Rectal smooth muscle tissue (tissue), 1 donor: ENCODE measurements around the gene S100A3.
"Not testable (repeated sequence)": the region's sequence is repeated elsewhere in the genome, so short reads cannot be mapped to it uniquely, and the experiment has no call there.

Experiments used
- H3K27ac ChIP-seq: one replicate; pipeline ENCODE4 v1.7.0; 2013; ENCODE audit warnings: low read depth, low read length, inconsistent platforms
- H3K27me3 ChIP-seq: one replicate; pipeline ENCODE4 v1.7.0; 2013; ENCODE audit warnings: low read length; ENCODE audit not compliant: control insufficient read depth, insufficient read depth
- H3K36me3 ChIP-seq: one replicate; pipeline ENCODE4 v1.7.0; 2013; ENCODE audit warnings: low read length; ENCODE audit not compliant: control insufficient read depth, insufficient read depth
- H3K4me1 ChIP-seq: one replicate; pipeline ENCODE4 v1.7.0; 2013; ENCODE audit warnings: low read length; ENCODE audit not compliant: control insufficient read depth, insufficient read depth
- H3K4me3 ChIP-seq: one replicate; pipeline ENCODE4 v1.7.0; 2013; ENCODE audit warnings: low read length
- H3K9ac ChIP-seq: one replicate; pipeline ENCODE4 v1.7.0; 2013; ENCODE audit warnings: low read length

Gene S100A3

DNA sequence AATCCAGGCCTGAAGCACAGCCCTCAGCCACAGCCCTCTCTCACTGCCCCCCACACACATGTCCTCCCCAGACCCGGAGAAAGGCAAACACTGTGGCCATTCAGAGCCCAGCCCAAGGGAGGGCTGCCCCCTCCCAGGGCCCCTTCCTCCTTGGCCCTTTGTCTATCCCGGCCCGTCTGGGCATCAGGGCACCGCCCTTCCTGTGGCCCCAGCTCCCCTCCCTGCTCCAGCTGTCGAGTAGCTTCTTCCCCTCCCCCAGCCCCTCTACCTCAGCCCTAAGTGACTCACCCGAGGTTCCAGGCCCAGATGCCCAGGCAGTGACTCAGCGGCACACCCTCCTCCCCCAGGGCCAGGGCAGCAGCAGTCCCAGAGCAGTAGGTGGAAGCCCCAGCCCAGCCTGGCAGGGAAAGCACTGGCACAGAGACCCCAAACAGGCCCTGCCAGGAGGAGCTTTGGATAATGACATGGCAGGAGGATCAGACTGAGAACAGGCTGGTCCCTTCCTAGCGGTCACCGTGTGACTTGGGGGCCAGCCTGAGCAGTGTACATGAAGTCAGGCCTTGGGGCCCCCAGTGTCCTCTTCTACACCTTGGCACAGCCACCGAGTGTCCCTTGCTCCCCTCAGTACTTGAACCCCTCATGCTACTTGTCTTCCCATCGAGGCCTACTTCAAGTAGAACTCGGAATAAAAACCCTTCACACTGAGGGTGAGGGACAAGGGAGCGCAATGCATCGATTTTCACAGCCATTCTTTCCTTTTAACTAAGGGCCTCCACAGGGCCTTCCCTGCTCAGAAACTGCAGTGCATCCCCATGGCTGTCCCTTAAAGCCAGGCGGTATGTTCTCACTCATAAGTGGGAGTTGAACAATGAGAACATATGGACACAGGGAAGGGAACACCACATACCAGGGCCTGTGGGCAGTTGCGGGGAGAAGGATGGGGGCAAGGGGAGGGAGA lies 17.6 kb upstream of the S100A3 start:
- H3K36me3 ChIP-seq = no peaks in the 10 kb centered on the region
- H3K27ac ChIP-seq = peak overlapping the region; percentile 89
- no peaks in the 10 kb centered on the region for H3K27me3 ChIP-seq
- H3K9ac ChIP-seq = peak overlapping the region; percentile 24
- no peak overlapping the region for H3K4me3 ChIP-seq
- H3K4me1 ChIP-seq = peaks cover 31% of the 10 kb centered on the region

DNA sequence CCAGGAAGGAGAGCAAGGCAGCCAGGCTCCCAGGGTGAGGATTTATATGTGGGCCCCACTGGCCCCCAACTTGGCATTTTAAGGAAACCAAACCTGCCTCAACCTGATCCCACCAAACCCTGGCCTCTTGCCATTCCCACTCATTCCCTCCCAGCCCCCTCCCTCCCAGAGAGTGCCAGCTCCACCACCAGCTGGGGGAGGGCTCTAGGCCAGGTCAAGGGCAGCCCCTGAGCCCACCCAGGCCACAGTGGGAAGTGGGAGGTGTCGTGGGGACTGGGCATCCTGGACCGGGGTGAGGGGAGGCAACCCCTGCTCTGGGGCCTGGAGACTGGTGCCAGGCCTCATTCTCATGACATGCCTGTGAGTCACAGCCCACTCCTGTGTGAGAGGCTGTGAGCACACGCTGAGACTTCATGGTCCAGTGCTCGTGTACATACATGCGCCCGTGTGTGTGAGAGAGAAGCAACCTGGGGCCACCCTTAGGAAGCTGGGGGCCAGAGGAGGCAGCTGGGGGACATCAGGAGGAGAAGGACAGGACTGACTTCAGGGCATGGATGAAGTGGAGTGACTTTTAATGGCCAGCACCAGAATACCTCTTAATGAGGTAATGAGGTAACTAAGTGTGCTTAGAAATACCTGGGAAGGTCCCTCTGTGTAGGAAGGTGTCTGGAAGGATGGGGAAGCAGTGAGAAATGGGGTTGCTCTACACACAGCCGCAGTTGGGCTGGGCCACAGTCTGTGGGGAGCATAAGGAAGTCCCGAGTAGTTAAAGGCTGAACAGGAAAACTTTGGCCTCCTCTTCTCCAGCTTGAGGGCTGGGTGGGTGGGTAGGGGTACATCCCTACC lies 16.7 kb upstream of the S100A3 start, which contains the start of gene S100A2:
Gene S100A2 (minus strand): TSS at position 316 of the 846 bp plus-strand sequence. CDS start 1,967 bp downstream, outside the sequence.
- no peak within 1 kb of the TSS for H3K9ac ChIP-seq
- H3K36me3 ChIP-seq = no peaks in the 10 kb centered on the region
- H3K4me1 ChIP-seq = peaks cover 31% of the 10 kb centered on the region
- H3K4me3 ChIP-seq = no peak within 1 kb of the TSS
- peak within 1 kb of the TSS; percentile 89 for H3K27ac ChIP-seq
- H3K27me3 ChIP-seq = no peaks in the 10 kb centered on the region

DNA sequence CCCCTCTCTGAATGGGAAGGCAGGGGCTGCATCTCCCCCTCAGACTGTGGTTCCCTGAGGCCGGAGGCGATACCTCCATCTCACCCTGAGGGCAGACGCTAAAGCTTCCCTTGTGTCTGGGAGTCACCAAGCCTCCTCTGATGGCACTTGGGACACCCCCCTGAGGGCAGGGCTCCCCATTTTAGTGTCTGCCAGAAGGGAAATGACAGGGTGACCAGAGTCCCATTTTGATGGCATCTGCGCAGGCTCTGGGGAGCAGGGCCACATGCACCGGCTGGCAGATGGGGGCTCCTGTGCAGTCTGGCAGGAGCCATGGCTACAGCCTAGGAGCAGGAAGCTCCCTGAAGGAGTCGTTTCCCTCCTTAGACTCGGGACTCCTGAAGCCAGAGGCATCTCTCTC lies 14.9 kb upstream of the S100A3 start:
- H3K4me3 ChIP-seq = no peak overlapping the region
- H3K27ac ChIP-seq = no peak overlapping the region
- no peaks in the 10 kb centered on the region for H3K36me3 ChIP-seq
- no peak overlapping the region for H3K9ac ChIP-seq
- H3K4me1 ChIP-seq = peaks cover 31% of the 10 kb centered on the region
- H3K27me3 ChIP-seq = no peaks in the 10 kb centered on the region

DNA sequence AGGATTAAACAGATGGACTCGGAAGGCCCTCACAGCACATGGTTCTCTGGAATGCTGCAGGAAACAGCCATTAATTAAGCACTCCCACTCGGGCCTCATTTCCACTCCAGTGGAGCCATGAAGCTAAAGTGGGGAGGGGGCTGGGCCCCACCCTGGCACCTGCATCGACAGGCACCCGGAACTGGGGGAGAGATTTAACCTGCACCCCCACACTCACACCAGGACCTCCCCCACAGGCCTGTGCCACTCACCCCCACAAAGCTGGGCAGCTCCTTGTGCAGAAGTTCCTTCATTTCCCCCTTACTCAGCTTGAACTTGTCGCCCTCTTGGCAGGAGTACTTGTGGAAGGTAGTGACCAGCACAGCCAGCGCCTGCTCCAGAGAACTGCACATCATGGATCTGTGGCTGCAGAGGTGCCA lies 14.4 kb upstream of the S100A3 start:
- no peaks in the 10 kb centered on the region for H3K36me3 ChIP-seq
- no peak overlapping the region for H3K4me3 ChIP-seq
- H3K9ac ChIP-seq = no peak overlapping the region
- no peak overlapping the region for H3K27ac ChIP-seq
- peaks cover 27% of the 10 kb centered on the region for H3K4me1 ChIP-seq
- H3K27me3 ChIP-seq = no peaks in the 10 kb centered on the region

DNA sequence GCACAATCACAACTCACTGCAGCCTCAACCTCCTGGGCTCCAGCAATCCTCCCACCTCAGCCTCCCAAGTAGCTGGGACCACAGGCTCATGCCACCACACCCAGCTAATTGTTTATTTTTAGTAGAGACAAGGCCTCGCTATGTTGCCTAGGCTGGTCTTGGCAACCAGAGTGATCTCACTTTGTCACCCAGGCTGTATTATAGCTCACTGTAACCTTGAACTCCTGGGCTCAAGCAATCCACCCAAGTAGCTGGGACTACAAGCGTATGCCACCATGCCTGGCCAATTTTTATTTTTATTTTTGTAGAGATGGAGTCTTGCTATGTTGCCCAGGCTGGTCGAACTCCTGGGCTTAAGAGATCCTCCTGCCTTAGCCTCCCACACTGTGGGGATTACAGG lies 13.0 kb upstream of the S100A3 start:
- peaks cover 17% of the 10 kb centered on the region for H3K4me1 ChIP-seq
- not testable (repeated sequence) for H3K27me3 ChIP-seq, H3K36me3 ChIP-seq, H3K4me3 ChIP-seq, H3K9ac ChIP-seq, H3K27ac ChIP-seq

DNA sequence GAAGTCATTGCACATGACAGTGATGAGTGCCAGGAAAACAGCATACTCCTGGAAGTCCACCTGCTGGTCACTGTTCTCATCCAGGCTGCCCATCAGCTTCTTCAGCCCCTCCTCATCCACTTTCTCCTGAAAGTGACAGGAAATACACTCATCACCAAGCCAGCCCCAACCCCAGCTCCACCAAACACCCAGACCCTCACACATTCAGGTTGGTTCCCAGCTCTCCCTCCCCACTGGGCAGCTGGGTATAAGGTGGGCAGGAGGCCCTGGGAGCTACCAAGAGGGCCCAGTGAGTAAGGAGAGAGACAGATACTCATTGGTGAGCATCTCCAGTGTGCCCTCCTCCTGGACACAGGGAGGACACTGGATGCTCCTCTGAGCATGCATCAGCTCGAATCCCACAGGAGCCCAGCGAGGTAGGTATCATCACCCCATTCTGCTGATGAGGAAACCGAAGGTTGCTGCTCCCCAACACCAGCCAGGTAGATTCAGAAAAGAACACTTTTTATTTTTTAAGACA lies 12.5 kb upstream of the S100A3 start:
- Histone ChIP-seq H3K4me3 (no peak overlapping the region), H3K27ac (no peak overlapping the region)

DNA sequence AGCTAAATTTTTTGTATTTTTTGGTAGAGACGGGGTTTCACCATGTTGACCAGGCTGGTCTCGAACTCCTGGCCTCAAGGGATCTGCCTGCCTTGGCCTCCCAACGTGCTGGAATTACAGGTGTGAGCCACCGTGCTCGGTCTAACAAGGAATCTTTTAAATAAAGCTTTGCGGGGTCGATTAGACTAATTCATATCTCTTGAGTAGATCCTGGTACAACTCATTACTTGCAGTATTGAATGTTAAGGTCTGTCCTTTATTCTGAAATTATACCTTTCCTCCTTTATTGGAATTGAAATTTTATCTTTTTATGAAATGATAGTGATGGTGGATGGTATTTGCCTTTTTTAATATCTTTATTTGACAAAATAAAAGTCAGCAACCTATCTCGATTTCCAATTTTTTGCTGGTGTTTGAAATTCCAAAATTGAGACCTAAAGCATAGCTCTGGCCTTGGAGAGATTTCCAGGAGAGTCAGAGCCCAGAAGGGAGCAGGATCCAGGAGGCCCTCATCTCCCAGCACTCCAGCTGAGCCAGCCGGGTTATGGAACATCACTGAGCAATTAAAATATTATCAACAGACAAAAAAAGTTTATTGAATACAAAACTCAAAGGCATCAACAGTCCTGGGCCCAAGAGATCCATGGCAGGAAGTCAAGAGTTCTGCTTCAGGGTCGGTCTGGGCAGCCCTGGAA lies 11.9 kb upstream of the S100A3 start:
- no peak overlapping the region for H3K9ac ChIP-seq
- no peak overlapping the region for H3K27ac ChIP-seq
- H3K4me3 ChIP-seq = no peak overlapping the region
- H3K36me3 ChIP-seq = no peaks in the 10 kb centered on the region
- H3K4me1 ChIP-seq = peaks cover 7% of the 10 kb centered on the region
- H3K27me3 ChIP-seq = no peaks in the 10 kb centered on the region

More for the DNA sequence above, 12.5 kb upstream of the S100A3 start:
- no peaks in the 10 kb centered on the region for H3K36me3 ChIP-seq
- H3K4me1 ChIP-seq = peaks cover 12% of the 10 kb centered on the region
- no peak overlapping the region for H3K9ac ChIP-seq
- H3K27me3 ChIP-seq = no peaks in the 10 kb centered on the region

DNA sequence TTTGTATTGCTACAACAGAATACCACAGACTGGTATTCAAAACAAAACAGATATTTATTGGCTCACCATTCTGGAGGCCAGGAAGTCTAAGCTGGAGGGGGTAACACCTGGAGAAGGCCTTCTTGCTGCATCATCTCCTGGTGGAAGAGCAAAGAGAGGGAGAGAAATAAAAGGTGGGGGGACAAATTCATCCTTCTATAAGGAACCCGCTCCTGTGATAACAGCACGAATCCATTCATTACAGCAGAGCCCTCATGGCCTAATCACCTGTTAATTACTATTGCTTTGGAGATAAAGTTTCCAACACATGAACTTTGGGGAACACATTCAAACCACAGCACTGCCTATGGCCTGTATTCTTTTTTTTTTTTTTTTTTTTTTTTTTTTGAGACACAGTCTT lies 11.2 kb upstream of the S100A3 start:
- Histone ChIP-seq H3K9ac (no peak overlapping the region), H3K4me3 (no peak overlapping the region), H3K27me3 (no peaks in the 10 kb centered on the region), H3K4me1 (peaks cover under 1% of the 10 kb centered on the region), H3K36me3 (no peaks in the 10 kb centered on the region), H3K27ac (no peak overlapping the region)

DNA sequence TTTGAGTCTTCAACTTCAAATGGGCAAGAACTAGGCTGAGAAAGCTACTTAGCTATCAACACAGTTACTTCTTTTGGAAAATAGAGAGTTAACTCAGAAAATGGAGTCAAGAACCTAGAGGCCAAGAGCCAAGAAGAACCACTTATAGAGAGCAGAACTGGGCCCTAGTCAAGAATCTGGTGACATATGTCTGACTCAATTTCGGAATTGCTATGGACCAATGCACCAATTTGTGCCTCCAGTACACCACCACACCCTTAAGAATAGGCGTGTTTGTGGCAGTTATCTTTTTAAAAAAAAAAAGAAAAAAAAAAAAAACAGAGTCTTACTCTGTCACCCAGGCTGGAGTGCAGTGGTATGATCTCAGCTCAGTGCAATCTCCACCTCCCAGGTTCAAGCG lies 8.8 kb upstream of the S100A3 start:
- Histone ChIP-seq H3K27me3 (no peaks in the 10 kb centered on the region), H3K27ac (no peak overlapping the region), H3K4me3 (no peak overlapping the region), H3K9ac (no peak overlapping the region), H3K4me1 (peaks cover 3% of the 10 kb centered on the region), H3K36me3 (no peaks in the 10 kb centered on the region)

DNA sequence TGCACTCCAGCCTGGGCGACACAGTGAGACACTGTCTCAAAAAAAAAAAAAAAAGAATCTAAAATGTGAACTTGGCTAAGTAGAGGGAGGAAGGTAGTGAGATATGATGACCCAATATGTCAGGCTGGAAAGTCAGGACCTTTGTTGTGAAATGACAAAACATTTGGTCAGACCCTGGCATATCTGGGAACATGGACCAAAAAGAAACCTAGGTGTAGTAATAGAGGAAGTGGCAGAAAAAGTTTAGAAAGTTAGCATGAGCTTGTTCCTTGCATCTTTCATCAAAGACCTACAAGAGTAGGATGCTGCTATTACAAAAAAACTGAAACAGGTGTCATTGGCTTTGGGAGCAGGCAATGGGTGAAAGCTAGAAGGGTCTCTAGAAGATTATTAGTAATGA lies 7.3 kb upstream of the S100A3 start:
- H3K9ac ChIP-seq = no peak overlapping the region
- H3K27me3 ChIP-seq = no peaks in the 10 kb centered on the region
- H3K4me3 ChIP-seq = no peak overlapping the region
- no peaks in the 10 kb centered on the region for H3K36me3 ChIP-seq
- no peak overlapping the region for H3K27ac ChIP-seq
- H3K4me1 ChIP-seq = peaks cover 3% of the 10 kb centered on the region

DNA sequence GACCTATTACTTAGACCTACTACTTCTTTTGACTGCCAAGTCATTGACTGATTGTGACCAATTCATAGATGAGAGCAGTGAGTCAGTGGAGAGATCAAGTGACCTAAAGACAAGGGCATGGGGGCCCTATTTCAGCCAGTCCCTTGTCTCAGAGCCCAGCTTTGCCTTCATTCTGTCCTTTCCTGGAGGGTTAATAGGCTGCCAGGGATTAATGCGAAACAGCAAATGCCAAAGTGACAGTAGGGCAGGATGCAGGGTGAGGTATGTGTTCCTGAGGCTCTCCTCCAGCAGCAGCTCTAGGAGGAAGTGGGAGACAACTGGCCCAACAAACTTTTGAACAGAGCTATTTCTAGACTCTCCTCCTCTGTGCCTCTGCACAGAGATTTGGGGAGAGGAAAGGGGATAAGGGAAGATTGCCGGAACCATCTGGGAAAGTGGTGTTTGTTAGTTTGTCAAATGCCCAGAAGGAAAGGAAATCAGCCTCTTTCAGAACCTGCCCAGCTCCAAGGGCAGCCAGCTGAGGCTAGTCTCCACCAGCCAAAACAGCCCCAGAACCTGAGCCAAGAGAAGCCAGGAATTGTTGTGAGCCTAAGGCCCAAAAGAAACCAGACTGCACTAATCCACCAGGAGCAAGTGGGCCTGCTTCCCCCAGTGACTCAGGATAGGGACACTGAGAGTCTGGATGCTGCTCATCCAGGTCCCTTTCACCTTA lies 4.9 kb upstream of the S100A3 start:
- Histone ChIP-seq H3K27me3 (no peaks in the 10 kb centered on the region), H3K4me1 (peaks cover 9% of the 10 kb centered on the region), H3K27ac (peak overlapping the region; percentile 1), H3K36me3 (no peaks in the 10 kb centered on the region), H3K4me3 (no peak overlapping the region), H3K9ac (no peak overlapping the region)
